Nephron progenitor cell (in vitro differentiated cells): ENCODE measurements around the gene GDPD5.

Source experiments
- DNase-seq: peaks from one replicate; pipeline ENCODE4 v3.0.0; 2021
- H3K27ac Mint-ChIP-seq: 2 replicates; pipeline ENCODE4 v1.8.0; 2021; ENCODE audit warnings: mild to moderate bottlenecking, moderate library complexity, mixed read lengths
- H3K27me3 Mint-ChIP-seq: 2 replicates; pipeline ENCODE4 v1.8.0; 2021; ENCODE audit warnings: mild to moderate bottlenecking, low read depth, mixed read lengths; ENCODE audit not compliant: poor library complexity
- H3K36me3 Mint-ChIP-seq: 2 replicates; pipeline ENCODE4 v1.8.0; 2021; ENCODE audit warnings: low read depth, mixed read lengths
- H3K4me1 Mint-ChIP-seq: 2 replicates; pipeline ENCODE4 v1.8.0; 2021; ENCODE audit warnings: mixed read lengths
- H3K4me3 Mint-ChIP-seq: 2 replicates; pipeline ENCODE4 v1.8.0; 2021; ENCODE audit warnings: mild to moderate bottlenecking, moderate library complexity, mixed read lengths
- H3K9me3 Mint-ChIP-seq: 2 replicates; pipeline ENCODE4 v1.8.0; 2021; ENCODE audit warnings: mild to moderate bottlenecking, moderate library complexity, mixed read lengths
- TF ChIP-seq, protein P1 (sequence below): fragments of 200-600 bp; sonication (generic); IDR thresholded peaks from 2 replicates; pipeline ENCODE4 v1.5.0; 2021; ENCODE audit warnings: antibody characterized with exemption

GDPD5 gene

DNA sequence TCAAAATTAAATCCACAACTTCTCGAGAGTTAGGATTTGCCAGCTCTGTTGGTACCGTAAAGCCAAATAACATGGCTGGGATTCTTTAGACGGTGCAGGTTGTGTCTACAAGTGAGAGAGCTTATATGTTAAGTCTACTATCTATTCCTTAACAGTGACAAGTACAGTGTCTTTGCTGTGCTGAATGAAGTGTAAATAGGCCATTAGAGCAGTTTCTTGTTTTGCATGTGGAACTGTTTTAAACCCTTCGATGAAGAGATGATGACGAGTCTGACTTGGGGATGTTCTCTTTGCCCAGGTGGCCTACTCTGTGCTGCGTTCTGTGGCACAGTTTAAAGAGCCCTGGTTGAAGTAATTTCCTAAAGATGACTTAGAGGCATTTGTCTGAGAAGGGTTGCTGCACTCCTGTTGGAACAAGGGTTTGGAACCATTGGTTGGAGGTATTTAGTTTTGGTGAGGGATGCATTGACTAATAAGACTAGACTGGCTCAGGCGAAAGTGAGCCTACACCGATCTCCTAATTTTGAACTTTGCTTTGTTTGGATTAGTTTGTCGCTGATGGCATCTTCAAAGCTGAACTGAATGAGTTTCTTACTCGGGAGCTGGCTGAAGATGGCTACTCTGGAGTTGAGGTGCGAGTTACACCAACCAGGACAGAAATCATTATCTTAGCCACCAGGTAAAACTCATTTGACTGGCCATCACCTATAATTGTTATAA is 125.4 kb downstream of the GDPD5 start:
- TF ChIP-seq, protein P1, sequence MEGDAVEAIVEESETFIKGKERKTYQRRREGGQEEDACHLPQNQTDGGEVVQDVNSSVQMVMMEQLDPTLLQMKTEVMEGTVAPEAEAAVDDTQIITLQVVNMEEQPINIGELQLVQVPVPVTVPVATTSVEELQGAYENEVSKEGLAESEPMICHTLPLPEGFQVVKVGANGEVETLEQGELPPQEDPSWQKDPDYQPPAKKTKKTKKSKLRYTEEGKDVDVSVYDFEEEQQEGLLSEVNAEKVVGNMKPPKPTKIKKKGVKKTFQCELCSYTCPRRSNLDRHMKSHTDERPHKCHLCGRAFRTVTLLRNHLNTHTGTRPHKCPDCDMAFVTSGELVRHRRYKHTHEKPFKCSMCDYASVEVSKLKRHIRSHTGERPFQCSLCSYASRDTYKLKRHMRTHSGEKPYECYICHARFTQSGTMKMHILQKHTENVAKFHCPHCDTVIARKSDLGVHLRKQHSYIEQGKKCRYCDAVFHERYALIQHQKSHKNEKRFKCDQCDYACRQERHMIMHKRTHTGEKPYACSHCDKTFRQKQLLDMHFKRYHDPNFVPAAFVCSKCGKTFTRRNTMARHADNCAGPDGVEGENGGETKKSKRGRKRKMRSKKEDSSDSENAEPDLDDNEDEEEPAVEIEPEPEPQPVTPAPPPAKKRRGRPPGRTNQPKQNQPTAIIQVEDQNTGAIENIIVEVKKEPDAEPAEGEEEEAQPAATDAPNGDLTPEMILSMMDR, result no peak
- DNase-seq, result no peak
- H3K9me3 Mint-ChIP-seq, result no peaks in the 10 kb centered on the region
- H3K4me1 Mint-ChIP-seq, result peaks cover 36% of the 10 kb centered on the region
- peak overlapping the region; percentile 100 for H3K27ac Mint-ChIP-seq
- H3K27me3 Mint-ChIP-seq, result peaks cover 24% of the 10 kb centered on the region
- H3K4me3 Mint-ChIP-seq, result peak overlapping the region; percentile 100
- H3K36me3 Mint-ChIP-seq, result peaks cover 51% of the 10 kb centered on the region

DNA sequence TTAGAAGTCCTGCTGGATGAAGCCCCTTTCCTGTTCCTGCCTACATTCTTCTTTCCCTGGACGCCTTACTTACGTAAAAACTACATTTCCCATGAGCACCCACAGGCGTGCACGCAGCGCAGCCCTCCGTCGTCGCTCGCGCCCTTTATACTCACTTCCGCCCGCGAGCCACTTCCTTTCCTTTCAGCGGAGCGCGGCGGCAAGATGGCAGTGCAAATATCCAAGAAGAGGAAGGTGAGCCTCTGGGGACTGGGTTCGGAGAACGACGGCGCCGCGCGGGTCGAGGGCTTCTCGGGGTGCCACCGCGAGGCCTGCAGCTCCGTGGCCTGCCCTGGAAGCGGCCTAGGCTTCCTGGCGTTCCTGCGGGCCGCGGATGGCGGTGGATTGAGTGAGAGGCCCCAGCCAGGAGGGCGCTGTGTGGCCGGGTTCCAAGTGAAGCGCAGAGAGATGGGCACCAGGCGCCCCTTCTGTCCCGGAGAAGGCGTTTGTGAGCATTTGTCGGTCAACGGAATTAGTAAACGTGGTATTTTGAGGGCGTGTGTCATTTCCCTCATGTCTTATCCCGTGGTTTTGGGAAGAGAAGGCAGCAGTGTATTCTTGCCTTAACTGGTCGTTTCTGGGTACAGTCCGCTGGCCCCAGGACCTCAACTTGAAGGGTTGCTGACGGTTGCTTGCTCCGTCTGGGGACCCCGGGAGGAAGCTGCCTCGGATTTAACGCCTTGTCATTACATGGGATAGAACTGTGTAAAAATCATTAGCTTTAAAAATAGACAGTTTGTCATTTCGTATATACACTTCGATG is 126.2 kb downstream of the GDPD5 start, which contains the start of gene RPS3:
Gene RPS3 (plus strand): TSS at position 175 of the 802 bp plus-strand sequence. CDS start 30 bp downstream, at position 205.
- H3K27ac Mint-ChIP-seq, result peak within 1 kb of the TSS; percentile 100
- peaks cover 43% of the 10 kb centered on the region for H3K36me3 Mint-ChIP-seq
- peaks cover 36% of the 10 kb centered on the region for H3K4me1 Mint-ChIP-seq
- DNase-seq, result peak; percentile 87
- TF ChIP-seq, protein P1, result no peak
- peaks cover 29% of the 10 kb centered on the region for H3K27me3 Mint-ChIP-seq
- H3K4me3 Mint-ChIP-seq, result peak within 1 kb of the TSS; percentile 100
- no peaks in the 10 kb centered on the region for H3K9me3 Mint-ChIP-seq

DNA sequence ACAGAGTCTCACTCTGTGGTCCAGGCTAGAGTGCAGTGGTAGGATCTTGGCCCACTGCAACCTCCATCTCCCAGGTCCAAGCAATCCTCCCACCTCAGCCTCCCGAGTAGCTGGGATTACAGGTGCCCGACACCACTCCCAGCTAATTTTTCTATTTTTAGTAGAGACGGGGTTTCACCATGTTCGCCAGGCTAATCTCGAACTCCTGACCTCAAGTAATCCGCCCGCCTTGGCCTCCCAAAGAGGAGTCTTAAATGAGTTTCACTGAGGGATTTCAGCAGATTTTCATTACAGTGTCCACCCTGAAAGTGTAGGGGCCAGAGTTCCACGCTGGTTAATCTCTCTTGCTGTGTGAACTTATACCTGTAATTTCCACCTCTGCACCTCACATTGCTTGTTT is 126.8 kb downstream of the GDPD5 start:
- Mint-ChIP-seq H3K27ac (no peak overlapping the region), H3K36me3 (peaks cover 37% of the 10 kb centered on the region), H3K4me1 (peaks cover 36% of the 10 kb centered on the region), H3K4me3 (peak overlapping the region; percentile 100), H3K9me3 (no peaks in the 10 kb centered on the region), H3K27me3 (peaks cover 31% of the 10 kb centered on the region)
- no peak for DNase-seq
- TF ChIP-seq, protein P1, result no peak

DNA sequence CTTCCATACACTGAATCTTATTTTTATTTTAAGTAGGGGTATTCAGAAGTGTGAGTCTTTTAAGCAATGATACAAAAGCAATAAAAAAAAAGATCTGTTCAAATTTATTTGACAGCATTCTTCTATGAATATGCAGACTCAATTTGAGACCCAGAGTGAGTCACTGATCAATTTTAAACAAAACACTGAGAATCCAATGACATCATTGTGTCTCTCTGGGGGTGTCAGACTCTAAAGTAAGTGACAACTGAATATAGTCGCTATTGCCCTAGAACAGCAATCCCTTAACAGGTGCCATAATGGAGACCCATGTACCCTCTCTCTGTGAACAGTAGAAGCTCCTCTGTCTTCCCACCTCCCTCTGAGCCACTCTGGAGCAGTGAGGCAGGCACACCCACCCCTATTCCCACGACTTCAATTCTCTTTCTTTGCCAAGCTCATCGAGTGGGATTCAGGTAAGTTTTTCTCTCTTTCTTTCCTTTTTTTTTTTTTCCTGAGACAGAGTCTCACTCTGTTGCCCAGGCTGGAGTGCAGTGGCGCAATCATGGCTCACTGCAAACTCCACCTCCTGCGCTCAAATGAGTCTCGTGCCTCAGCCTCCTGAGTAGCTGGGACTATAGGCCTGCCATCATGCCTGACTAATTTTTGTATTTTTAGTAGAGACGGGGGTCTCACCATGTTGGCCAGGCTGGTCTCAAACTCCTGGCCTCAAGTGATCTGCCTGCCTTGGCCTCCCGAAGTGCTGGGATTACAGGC is 131.5 kb downstream of the GDPD5 start:
- Mint-ChIP-seq H3K9me3 (no peaks in the 10 kb centered on the region), H3K4me1 (no peaks in the 10 kb centered on the region), H3K36me3 (no peaks in the 10 kb centered on the region), H3K27ac (no peak overlapping the region), H3K4me3 (no peak overlapping the region), H3K27me3 (peaks cover 55% of the 10 kb centered on the region)
- TF ChIP-seq, protein P1, result no peak
- no peak for DNase-seq

DNA sequence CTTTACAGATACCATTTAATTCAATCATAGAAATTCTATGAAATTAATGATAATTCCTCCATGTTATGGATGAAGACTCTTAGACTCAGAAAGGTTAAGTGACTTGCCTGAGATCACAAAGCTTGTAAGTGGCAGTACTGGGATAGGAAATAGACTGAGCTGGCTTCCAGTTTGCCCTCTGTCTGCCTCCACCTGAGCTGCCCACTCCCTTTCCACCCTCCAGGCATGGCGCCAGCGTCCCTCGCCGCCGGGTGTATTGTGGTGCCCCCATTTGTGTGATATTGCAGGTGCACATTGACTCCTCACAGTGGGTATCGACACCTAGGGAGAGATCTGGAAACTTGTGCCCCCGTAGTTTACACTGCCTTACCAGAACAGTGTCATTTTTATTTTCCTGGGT is 135.8 kb downstream of the GDPD5 start:
- no peak overlapping the region for H3K4me3 Mint-ChIP-seq
- TF ChIP-seq, protein P1, result no peak
- H3K9me3 Mint-ChIP-seq, result no peaks in the 10 kb centered on the region

More for the DNA sequence above, 135.8 kb downstream of the GDPD5 start:
- no peak for DNase-seq
- no peaks in the 10 kb centered on the region for H3K36me3 Mint-ChIP-seq
- H3K27me3 Mint-ChIP-seq, result peaks cover 43% of the 10 kb centered on the region
- H3K4me1 Mint-ChIP-seq, result no peaks in the 10 kb centered on the region
- H3K27ac Mint-ChIP-seq, result no peak overlapping the region
